NOMO-1 (cell line): ENCODE data around the gene NPB.

ENCODE experiments used
- DNase-seq, 2 experiments: peaks; one replicate each; lab custom pipeline; 2025; ENCODE audit not compliant: unreplicated experiment in 2 of 2; lab: John Stamatoyannopoulos, UW

Gene NPB

DNA sequence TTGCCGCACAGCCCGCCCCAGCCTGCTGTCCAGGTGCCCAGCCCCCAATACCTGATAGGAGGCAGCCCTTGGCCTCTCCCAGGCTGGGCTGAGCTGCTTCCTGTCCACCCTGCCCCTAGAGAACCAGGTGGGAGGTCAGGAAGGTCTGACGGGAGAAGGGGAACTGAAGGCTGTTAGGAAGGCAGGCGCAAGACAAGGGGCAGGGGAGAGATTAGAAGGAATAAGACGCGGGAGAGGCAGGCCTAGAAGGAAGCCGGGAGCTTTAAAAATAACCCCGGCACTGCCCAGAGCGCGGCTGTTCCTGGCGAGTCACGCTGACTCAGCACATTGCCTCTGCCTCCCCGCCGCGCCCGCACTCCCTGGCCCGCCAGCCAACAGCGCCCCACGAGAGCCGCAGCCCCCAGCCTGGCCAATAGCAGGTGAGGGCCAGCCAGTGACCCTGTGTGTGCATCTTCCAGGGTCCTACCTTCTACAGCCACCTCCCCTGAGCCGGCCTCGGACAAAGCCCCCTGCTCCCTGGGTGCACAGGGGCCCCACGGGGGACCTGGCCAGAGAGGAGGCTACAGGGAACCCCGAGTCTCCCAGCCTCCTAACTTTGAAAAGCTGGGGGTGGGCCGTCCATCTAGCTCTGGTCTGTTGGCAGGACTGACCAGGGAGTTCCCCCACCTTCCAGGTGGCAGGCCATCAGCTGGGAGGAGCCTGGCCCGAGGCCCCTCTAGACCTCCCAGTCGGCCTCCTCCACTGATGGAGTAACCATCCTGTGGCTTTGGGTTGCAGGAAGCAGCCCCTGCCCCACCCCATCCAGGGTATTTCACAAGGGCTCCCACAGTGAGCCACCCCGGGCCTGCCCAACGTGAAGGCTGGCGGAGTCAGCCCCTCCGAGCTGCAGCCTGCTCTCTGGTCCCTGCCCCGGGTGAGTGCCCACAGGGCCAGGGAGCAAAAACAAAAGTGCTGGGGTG is 21.5 kb downstream of the NPB start:
- peak; percentile 87 to 89 for DNase-seq

DNA sequence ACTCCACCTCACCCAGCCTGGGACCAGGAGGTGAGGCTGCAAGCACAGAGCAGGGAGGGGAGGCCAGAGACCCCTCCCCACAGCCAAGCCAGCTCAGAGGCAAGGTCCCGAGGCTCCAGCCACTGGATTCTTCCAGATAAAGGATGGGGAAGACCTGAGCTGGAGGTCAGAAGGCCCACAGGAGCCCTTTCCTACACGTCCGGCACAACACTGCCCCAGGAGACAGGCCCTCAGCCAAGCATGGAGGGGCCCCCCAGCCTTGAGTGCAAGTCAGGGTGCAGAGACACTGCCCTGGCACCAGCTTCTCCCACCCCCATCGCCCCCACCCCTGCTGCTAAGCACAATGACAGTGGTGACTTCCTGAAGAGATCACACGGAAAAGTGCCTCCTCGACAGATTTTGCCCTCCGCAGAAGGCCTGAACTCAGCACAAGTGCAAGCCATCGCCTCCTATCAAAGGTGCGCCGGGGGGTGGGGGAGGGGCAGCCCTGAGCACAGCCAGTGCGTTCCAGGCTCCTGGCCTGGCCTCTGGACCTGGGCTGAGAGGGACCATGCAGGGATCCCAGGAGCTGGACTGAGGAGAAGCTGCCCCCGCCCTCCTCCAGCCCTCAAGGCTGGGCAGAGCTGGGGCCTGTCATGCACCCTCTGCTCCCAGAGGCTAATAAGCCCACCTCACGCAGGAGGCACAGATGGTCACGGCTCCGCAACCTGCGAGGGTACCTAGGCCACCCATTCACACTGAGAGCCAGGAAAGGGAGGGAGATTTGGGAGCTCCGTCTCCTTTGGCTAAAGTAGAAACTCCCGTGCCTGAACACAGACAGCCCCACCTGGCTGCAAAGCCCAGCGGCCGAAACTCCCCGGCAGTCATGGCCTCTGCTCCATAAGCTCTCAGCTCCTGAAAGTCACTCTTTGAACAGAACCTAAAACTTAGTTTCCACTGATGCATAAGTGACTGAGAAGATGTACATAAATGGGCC is 22.8 kb downstream of the NPB start:
- DNase-seq: no peak

DNA sequence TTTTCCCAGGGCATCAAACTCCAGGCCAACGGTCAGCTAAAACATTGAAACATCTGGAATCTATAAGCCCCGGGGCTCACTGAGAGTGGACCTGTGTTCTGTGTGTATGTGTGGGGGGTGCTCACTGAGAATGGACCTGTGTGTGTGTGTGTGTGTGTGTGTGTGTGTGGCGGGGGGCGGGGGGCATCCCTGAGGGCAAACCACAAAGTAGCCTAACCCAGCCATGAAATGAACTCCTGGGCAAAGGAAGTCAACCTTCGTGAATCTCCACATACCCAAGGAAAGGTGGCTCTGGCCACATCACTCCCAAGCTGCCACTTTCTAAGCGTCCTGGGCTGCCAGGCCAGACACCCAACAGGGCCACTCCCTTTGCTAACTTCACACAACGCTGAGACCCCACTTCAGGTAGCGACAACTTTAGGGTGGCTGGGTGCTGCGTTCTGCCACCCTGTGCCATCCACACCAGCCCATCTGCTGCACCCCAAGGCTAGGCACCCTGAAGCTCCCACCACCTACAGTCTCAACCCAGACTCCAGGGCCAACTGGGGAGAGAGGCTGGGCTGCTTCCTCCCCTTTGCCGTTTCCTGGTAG is 23.9 kb downstream of the NPB start:
- DNase-seq: no peak

DNA sequence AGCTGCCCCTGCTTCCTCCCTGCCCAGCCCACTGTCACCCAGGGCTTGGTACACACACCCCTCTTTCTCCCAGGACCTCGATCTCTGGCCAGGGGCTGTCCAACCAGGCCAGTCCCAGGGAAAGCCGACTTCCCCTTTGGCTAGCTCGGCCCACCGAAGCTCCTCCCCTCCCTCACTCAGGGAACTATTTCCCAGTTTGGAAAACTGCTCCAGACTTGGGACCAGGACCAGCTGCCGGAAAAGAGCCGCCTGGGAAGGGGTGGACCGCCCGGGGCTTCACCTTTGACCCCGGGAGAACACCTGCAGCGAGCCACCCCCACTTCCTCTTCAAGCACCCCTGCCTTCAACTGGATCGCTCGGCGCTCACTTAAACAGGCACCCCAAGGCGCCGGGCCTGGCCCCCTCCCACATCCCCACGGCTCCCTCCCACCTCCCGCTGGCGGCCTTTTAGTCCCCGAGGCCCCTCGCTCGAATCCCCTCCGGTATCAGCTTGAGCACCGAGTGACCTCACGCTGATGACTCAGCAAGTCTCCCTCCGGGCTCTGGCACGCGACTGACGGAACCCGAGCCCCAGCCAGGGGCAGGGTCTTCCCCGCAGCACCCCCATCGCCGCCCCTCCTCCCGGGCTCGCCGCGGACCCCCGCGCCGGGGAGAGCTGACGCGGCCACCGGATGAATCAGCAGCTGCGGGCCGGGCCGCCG is 24.6 kb downstream of the NPB start:
- peak; percentile 49 to 62 for DNase-seq

DNA sequence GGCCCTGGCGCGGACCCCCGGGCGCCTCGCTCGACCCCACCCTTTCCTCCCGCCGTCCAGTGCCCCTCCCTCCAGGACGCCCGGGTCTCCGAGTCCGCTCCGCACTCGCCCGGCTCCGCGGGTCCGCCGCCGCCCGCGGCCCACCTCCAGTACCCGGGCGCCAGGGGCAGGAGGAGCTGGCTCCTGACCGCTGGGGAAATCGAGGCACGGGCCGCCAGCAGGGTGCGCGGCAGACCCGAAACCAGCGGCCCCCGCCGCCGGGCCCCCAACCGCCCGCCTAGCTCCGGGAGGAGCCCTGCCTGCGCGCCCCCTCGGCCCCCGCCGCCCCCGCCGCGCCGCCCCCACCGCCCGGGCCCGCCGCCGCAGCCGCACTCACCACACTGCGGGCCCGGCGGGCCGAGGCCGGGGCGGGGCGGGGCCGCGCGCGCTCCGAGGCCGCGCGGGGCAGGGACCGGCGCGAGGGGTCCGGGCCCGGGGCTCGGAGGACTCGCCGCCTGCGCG is 25.2 kb downstream of the NPB start:
- DNase-seq: peak in 1 of 2 experiments; percentile 17

DNA sequence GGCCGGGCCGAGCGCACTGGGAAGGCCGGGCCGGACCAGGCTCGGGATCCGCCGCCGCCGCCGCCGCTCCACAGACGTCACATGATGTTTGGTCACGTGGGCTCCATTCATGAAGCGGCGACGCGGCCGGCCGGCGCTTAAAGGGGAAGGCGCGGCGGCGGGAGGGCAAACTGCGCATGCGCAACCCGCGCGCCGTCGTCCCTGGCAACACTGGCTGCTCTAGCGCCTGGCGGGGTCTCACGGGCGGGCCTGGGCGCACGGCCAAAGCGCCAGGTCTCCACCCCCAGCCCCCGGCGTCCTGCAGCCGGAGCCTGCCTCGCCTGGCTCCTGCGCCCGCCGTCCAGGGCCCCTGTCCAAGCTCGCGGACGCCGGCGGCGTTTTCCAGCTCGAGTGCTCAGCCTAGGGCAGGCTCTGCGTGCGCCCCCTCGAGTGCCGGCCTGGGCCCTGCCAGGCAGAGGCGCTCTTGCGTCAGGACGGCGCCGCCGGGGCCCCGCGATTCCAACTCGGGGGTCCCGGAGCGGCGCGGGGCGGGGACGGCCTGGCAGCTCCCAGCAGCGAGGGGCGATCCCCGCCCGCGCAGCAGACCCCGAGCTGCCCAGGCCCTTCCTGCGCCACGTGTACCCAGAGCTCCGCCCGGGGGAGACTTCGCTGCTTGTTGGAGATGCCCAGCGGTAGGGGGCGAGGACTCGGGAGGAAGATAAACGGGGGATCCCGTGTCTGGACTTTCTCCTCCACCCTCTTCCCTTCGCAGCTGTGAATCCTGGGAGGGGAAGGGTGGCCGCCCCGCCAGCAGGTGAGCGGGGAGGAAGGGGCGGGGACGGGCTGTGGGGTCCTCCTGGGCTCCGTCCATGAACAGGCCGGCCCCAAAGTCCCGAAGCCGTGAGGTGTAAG is 25.9 kb downstream of the NPB start, which contains the start of gene MAFG:
TSS of gene MAFG (minus strand) at position 83 of the 891 bp plus-strand sequence. CDS start 4,550 bp downstream, outside the sequence.
- DNase-seq: peak; percentile 86 to 90

DNA sequence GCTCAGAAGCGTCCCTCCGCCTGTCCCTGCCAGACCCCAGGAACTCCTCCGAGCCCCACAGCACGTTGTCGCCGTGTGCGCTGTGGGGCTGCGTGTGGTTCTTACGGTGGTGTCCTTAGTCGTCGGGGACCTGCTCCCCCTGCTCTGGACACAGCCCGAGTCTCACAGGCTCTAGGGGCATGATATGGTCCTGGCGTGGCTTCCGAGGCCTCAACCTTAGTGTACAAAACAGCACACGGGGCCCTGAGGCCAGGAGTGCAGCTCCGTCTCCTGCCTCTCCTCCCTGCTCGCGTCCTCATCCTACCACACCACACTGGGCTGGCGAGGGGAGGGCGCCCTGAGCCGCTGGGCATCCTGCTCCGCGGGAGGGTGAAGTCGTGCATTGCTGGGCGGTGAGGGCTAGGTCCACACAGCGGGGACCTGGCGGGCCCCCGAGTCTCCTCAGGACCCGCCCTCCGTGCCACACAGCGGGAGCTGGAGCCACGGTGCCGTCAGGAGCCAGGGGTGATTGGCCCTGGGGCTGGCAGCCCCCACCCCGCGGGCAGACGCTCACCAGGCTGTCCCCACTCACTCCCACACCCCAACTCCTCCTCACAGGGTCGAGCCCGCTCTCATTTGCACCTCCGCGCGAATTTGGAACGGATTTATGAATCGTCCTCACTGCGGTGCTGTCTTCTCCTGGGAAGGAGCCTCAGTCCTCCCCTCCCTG is 26.7 kb downstream of the NPB start:
- no peak for DNase-seq

DNA sequence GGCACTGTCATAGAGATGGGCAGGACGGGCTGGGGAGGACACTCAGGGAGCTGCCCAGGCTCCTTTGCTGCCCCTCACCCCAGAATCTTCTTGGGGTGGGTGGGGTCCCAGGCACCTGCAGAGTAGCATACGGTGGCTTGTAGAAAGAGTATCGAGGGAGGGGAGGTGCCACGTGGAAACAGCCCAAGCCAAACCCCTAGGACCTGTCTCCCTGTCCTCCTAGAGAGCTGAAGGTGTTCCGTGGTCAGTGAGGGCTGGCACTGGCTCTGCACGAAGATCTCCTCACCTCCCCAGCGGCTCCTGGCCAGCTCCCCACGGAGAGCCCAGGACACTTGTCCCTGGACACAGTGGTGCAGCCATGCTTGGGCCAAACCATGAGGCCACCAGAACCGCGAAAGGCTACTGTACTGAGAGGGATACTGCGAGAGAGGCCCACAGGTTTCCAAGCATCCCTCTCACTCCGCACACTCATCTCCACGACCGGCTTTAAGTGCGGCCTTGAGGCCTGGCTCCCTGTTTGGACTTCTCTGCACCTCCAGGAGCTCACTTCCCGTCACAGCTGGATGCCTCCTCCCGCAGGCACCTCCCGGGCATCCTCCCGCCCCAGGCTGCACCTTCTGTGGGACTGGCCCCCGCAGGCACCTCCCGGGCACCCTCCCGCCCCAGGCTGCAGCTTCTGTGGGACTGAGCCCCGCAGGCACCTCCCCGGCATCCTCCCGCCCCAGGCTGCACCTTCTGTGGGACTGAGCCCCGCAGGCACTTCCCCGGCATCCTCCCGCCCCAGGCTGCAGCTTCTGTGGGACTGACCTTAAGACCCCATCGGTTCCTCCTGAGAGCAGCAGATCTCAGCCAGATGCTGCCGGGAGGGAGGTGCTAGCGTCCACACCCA is 27.5 kb downstream of the NPB start:
- DNase-seq: no peak

DNA sequence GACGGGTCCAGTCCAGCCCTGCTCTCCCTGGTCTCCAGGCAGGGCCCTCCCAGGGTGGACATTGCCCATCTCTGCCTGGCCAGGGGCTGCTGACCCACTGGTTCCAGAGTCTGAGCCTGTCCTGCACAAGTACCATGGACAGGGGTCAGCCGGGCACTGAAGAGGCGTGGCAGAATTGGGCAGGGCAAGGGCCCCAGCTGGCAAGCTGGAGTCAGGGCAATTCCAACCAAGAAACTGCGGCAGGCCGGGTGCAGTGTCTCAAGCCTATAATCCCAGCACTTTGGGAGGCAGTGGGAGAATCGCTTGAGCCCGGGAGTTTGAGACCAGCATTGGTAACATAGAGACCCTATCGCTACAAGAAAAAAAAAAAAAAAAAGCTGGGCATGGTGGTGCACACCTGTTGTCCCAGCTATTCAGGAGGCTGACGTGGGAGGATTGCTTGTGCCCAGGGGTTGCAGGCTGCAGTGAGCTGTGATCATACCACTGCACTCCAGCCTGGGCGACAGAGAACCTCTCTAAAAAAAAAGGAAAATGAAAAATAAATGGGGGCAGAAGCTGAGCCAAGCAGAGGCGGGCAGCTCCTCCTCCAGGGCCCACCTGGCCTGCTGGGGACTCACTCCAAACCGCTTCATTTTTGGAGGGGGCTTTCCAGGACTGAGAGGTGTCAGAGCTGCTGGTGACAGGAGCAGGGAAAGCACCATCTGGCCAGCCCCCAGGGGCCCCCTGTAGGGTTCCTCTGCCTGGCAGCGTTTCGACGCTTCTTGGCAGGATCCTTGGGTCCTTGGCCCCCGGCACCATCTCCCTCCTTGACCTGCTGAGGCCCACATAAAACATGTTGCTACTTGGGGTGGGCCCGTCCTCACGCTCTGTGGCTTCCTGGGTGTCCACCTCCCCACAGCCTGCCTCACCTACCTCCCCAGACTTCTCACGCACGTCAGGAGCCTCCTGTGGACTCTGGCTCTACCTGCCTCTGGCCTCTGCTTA is 28.4 kb downstream of the NPB start:
- DNase-seq: no peak

DNA sequence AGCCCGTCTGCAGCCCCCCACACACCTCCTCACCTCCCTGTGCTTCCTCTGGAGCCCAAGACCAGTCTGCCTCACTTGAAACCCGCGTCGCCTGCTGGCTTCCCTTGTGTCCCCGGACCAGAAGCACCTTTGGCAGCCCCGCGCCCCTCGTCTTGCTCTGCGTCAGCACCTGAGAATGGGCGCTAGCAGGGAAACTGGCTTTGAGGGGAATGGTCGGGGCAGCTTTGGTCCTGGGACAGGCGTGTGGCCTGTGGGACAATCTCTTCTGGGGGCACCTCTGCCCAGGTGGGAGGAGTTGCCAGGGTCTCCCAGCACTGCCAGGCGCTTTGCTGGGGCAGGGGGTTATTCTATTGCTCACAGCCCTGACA is 29.1 kb downstream of the NPB start:
- no peak for DNase-seq

DNA sequence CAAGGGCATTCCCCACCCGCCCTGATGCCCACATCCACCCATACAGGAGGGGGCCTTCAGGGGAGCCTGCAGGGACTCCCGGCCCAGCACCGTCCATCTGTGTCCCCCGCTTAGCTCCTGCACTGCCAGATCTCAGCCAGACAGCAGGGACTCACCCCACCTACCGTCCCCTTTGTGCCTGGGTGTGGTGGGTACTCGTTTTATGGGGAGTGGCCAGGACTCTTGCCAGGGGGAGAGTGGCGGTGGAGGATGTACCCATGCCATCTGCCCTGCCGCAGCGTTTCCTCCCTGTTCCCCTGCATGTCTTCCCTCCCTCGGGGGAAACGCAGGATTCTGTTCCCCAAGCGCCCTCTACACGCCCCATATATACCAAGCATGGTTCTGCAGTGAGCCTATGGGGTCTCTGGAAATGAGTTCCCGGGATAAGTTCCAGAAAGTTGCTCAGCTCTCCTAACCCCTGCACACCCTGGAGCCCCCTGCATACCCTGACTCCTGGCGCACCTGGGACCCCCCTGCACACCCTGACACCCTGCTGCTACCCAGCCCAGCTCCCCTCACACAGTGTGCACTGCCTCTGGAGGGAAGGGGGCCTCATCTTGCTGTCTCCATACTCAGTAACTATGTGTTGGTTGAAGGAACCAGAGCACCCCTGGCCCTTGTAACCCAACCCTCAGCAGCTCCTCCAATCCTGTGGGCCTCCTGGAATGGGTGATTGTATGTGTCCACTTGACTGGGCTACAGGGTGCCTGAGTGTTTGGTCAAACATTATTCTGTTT is 29.7 kb downstream of the NPB start:
- no peak for DNase-seq

DNA sequence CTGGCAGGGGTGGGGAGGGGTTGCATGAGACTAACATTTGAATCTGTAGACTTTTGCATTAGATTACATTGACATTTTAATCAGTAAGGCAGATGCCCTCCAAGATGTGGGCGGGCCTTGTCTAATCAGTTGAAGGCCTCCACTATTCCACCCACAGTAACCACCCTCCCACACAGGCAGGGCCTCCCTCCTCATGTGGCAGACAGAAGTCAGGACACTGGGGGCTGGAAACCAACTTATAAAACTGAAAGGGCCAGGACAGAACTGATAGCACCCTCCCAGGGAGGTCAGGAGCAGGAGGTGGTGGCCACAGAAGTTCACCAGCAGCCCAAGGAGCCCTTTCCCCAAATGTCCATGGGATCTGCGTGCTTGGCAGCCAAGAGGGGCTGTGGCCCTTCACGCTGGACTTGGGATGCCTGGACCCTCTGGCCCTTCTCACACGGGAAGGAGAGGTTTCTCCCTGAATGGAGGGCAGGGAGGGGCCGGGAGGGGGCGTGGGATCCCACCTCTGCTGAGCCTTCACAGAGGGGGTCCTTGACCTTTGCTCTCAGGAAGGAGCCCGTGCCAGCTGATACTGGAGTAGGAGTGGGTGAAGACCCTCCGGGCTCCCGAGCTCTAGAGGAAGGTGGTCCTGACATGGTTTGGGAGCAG is 30.4 kb downstream of the NPB start:
- DNase-seq: no peak

DNA sequence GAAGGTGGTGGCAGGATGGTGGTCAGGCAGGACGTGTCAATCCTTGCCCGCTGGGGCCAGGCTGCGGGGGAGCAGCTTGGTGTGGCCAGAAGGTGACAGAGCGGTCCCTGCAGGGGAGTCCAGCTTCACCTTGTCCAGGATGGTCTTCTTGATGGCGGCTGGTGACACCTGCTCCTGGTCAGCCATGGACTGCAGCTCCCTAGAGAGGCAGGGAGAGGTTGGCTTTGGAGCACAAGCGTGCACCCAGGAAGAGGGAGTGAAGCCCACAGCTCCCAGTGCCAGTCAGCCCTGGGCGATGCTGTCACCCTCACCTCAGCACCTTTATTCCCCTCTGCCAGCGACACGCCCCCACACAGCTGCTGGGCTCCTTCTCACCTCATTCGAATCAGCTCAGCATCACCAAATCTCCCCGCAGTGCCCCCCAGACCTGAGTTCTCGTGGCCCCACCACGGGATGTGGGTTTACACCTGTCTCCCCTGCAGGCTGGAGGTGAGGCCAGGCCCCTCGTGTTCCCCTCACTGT is 31.2 kb downstream of the NPB start:
- no peak for DNase-seq

DNA sequence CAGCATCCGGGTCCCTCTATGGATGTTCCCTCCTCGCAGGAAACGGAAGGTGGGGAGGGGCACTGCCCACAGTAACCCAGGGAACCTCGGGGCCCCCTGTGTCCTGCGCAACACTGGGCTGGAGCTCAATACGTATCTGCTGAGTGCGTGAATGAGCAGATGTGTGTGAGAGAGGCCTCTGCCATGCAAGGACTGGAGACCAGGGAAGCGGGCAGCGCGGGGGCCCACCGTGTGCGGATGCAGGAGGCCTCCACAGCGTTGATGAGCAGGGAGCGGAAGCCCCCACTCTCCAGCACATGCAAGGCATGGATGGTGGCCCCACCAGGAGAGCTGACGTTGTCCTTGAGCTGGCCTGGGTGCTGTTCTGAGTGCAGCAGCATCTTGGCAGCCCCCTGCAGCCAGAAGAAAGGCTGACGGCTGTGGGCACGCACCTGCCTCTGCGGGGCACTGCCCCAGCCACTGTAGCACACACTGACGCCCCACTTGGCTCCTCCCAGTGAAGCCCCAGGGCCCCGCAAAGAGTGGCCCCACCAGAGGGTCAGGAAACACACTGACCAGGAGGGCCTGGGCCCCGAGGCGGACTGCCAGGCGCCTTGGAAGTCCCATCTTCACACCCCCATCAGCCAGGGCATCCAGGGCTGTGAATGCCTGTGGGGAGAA is 32.2 kb downstream of the NPB start:
- no peak for DNase-seq
